Kidney glomerular epithelial cell (primary cell): ENCODE results near the gene CERK.
A peak's percentile ranks its signal among the peaks of the same experiment; 100 is the strongest.

Experiments
- DNase-seq: peaks from one replicate; lab custom pipeline; 2025; lab: John Stamatoyannopoulos, UW

The CERK gene

DNA sequence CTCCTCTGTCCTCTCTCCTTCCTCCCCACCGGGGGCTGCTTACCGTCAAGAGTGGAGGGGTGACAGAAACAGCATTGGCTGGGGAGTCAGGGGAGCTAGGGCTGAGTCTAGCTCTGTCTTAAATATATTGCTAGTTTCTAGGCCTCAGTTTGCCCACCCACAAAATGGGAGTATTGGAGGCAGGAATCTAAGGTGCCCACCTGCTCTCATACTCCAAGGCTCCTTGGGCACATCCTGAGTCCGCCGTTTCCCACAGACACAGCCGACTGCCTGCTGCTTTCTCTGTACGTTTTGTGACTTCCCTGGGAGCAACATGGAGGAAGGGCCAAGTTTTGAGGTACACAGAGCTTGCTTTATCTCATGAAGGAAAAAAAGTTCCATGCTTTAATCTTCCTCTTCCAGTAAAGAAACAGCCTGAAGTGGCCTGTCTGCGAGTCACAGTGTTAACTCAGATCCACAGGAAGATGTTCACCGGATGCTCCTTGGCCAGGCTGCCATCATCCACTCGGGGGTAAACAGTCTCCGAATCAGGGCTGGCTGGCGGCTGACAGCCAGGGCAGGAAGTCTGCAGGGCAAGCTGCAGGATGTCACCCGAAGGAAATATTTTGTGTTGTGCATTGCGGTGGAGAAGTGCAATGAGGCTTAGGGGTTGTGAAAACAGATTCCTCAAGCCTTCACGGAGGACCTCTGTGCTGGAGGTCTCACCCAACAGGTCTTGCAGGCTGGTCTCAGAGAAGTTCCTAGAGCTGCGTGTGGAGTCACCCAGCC lies 11.0 kb upstream of the CERK start:
- DNase-seq = no peak

DNA sequence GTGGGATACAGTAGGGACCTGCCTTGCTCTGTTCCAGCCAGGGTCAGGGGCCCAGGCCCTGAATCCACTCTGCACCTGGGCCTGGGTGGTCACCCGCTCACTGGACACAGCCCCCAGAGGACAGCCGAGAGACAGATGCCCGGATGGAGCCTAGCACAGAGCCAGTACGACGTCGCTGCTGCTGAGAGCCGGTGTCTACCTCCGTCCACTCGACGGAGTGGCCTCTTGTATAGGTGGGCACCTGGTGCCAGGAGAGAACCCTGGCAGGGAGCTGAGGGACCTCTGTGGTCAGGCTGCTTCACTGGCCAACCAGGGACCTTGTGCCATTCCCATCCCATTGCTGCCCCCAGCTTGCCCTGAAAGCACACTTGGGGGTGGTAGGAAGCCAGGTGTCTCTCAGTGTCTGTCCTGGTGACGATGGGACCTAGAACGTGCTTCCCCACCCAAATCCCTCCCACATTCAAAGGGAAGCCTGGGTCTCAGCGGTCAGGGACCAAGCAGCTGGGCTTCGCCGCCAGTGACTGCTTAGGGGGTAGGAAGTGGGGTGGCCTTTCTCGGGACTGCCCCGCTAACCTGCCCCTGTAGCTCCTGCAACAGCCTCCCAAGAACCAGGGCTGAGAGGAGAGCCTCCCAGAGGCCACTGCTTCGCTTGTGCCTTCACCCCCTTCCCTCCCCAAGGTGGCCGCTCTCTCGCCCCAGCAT lies 10.3 kb upstream of the CERK start:
- DNase-seq = no peak

DNA sequence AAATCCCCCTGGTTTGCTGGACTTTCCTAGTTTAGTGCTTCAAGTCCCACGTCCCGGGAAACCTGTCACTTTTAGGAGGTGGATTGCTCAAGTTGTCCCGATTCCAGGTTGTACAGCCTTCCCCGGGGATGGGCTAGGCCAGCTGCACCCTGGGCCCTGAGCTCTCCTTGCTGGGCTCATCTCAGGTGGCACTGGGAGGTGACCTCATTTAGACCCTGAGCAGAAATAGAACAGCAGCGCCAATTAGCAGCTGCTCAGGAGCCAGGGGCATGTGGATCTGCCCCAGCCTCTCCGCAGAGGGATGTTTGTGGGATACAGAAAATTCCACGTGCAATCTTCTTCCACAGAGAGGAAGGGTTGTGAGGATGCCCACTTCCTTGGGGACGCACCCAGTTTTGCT lies 9.6 kb upstream of the CERK start:
- no peak for DNase-seq

DNA sequence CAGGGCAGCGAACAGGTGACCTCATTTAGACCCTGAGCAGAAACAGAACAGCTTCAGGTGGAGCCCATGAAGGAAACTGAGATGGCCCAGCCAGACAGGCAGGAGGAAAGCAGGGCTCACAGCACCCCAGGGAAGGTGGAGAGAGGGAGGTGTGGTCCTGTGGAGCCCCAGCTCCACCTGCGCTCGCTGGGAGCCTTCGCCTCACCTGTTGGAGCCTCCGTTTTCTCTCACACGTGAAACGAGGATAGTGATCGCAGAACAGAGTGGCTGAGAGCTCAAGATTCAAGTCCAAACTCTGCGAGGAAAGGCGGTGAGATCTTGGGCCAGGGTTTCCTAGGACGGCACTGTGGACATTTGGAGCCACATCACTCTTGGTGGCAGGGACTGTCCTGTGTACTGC lies 8.6 kb upstream of the CERK start:
- no peak for DNase-seq

DNA sequence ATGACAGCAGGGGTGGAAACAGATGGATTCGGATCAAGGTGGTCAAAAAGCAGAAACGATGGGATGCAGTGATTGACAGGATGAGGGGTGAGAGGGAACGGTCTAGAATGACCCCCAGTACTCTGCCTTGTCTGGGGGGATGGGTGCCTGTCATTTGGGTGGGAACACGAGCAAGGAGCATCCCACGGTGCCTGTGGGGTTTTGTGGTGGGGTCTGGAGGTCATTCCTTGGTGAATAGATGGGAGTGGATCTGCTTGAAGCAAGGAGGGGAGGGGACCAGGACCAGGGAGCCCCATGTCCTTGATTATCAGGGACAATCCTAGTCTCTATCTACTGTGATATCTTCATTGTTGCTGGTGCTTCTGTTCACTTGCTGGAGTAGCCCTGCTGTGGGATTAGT lies 8.1 kb upstream of the CERK start:
- DNase-seq = no peak

DNA sequence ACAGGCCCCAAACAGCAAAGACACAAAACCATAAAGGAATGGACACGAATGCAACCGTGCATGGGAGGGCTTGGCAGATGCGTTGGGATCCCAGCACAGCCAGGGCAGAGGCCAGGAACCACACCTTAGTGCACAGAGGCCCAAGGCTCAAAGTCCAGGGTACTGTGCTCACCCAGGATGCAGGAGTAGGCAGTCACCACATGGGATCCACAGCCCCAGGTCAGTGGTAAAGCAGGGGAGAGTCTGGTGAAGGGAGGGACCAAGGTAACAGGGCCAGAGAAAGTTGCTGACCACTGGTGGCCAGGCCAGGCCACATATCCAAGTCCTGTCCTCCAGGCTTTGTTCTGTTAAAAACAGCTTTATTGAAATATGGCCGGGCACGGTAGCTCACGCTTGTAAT lies 6.5 kb upstream of the CERK start:
- DNase-seq = no peak

DNA sequence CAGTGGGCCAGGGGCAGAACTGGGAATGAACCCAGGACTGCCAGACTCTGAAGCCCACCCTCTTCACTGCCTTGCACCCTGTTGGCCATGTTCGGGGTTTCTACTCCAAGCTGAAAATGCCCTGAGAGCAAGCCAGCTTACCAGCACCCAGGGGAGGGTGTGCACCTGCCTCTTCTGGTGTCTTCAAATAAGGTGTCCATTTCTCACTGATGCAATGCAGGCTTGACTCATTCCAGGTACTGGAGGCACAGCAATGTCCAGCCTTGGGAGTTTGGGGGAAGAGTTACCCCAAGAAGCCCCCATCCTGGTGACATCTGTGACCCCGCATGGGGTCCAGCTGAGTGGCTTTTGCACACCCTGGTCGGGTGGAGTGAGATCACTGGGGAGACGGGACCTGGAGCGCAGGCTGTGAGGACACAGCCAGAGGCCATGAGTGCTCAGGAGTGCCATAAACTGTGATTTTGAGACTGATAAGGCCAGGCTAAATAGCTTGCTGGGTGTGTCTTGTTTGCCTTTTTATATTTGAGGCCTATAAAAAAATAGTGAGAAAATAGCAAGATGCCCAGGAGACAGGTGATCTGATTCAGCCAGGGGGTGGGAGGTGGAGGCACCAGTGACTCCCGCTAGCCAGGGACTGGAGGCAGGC lies 4.6 kb upstream of the CERK start:
- DNase-seq = no peak

DNA sequence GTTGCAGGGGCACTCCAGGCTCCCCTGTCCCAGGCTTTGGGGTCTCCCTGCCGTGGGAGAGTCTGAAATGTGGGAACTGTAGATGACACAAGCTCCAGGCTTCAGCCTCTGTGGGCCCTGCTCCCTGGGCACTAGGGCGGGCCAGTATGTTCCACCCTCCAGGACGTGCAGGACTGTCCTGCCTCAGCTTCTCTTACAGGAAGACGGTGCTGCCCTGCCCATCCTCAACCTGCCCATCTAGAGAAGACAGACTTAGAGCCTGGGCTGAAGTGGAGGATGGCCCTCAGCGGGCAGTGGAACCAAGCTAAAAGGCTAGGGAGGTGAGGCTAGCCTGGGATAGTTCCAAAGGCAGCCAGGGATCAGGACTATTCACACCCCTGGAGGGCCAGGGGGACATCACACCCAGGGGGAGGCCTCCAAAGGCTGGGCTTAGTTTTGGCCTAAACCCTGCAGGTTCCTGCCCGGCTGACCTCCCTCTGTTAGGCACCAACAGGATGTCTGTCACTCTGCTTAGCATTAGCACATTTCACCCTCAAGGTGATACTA lies 4.0 kb upstream of the CERK start:
- no peak for DNase-seq

DNA sequence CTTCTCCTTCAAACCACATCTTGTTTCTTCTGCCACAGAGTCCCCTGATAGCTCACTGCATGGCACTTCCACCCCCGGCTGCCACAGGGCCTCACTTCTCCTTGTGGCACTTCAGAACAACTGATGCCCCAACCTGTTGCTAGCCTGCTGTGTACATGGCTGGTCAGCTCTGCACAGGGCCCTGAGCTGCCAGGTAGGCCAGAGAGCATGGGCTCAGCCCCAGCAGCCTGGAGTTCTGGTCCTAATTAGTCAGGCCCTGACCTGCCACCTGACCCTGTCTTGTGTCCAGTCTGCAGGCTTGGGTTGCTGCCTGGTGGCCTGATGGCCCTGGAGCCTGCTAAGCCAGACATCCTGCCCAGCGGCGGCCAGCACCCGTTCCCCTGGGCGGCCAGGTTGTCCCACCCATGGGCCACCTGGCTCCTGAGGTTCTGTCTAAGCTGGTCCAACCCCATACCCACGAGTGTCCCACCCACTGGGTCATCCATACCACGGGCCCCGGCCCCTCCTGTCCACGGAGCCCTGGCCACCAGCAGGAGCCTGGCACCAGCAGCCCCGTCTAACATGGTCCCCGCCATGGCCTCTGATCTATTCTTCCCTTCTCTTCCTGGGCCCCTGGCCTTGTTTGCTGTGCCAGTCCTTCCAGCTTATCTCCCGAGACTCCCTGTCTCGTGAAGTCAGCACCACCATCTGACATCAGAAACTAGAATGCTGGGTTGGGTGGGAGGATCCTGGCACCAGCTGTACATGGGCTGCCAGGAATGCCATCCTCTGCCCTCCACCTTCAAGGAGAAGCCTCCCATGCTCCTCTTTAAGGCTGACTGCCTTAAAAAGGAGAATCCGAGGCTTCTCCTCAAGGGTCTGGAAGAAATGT lies 3.1 kb upstream of the CERK start:
- DNase-seq = no peak

DNA sequence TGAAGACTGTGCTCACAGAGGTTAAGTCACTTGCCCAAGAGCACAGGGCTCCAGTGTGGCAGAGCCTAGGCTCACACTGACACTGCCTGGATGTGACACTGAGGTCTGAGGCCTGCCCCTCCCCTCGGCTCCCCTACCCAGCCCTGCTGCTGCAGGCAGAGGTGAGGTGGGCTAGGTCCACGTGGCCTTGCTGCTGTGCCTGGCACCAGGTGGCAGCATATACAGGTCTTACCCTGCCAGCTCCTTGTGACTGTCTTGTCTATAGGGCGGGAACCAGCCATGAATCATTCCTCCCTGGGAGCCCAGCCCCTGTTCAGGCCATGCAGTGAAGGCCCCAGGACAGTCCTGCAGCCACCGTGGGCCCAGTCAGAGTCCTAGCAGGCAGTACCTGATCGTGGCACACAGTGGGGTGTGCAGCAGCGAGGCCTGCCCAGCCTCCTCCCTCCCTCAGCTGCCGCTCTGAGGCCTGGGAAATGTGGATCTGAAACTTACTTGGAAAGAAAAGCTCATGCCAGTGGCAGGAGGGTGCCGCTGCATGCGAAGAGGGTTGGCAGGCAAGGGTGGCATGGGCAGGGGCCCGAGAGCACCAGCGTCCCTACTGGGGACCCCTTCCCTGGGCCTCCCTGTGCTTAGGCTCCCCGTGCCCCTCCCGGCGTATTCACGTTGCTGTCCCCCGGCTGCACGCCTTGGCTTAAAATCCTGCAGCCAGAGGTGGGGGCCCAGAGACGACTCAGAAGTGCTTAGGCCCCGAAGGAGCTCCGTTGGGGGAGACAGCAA lies 1.2 kb upstream of the CERK start:
- DNase-seq = no peak

DNA sequence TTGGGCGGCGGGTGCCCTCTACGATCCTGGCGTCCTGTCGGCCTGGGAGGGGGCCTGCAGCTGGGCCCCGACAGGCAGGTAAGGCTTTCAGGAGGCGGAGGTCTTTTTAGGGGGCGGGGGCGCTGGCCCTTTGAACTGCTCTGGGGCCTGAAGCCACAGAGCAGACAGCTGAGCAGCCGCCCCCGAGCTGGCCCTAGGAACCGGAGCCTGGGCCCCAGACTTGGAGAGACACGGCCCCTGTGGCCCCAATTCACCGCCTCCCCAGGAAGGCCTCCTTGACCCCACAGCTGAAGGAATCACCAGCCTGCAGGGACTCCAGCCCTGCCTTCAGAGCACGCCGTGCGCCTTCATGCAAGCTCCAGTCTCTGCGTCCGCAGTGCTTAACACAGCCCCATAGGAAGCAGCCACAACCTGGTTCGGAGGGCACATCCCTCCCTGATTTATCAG lies 618 bp upstream of the CERK start:
- DNase-seq = no peak

DNA sequence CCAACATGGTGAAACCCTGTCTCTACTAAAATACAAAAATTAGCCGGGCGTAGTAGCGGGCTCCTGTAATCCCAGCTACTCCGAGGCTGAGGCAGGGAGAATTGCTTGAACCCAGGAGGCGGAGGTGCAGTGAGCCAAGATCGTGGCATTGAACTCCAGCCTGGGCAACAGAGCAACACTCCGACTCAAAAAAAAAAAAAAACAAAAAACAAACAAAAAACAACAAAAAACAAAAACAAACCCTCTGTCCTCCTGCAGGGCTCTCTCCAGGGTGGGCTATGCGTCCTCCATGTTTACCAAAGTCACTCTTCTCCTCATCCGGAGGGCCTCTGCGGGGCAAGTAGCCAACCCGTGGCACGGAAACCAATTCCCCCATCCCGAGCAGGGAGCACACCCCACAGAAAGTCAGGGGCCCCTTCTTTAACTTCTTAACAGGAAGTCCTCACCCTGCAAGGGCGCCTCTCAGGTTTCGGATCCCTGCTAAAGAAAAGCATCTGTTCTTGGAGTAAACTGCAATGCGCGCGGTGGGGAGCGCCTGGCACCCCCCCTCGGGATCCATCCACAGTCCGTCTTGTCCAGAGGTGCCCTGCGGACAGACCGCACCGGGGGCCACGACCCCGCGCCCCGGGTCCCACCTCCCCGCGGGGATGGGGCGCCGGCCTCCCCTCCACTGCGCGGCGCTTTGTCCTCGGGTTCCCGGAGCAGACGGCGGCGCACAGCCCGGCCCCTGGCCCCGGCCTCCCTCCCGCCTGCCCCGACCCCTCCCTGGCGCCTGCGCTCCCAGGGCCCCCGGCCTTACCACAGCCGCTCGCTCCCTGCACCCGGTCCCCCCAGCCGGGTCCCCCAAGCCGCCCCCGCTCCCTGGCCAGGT lies 712 bp downstream of the CERK start:
- DNase-seq = no peak

DNA sequence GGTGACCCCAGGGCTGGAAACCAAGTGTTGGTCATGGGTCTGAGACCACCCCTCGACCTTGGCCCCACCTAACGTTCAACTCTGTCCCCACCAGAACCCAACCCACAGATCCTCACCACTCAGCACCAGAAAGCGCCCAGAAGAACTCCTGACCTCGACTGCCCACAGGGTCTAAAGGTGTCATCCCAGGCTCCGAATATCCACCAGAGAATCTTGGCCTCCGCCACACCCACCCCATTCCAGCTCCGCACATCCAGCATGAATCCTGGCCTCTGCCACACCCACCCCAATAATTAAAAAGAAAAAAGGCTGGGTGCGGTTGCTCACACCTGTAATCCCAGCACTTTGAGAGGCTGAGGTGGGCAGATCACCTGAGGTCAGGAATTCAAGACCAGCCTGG lies 1.3 kb downstream of the CERK start:
- DNase-seq = no peak

DNA sequence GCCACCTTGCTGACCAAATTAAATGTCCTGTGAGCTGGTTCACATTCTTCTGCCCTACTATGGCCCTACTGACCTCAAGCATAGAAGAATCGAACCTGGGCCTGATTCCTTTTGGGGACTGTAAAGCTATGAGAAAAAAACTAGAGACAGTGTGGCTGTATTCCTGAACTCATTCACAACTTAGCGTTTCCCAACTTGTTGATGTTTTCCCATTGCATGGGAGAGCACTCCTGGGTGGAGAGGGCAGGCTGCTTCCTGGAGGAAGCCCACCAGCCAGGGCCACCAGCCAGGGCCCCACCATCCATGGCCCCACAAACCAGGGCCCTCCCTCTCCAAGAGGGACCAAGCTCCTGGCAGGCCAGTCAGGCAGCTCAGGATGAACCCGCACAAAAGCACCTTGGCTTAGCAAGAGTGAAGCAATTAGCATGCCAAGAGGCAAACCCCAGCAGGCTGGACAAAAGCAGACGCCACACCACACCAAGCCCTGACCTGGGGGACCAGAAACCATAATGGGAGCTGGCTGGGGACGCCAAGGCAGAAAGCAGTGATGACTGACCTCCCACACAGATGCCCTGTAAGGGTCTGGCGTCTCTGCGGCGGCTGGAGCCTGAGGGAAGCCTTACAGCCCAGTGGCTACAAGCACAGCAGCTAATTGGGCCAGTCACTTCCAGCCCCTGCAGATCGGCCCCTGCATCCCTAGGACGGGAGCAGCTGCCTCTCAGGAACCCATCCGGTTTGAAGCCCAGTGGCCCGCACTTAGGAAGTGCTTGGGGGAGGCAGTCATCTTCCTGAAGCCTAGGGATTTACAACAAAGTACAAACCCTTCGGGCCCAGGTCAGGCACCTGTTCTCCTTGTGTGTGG lies 2.1 kb downstream of the CERK start:
- no peak for DNase-seq

DNA sequence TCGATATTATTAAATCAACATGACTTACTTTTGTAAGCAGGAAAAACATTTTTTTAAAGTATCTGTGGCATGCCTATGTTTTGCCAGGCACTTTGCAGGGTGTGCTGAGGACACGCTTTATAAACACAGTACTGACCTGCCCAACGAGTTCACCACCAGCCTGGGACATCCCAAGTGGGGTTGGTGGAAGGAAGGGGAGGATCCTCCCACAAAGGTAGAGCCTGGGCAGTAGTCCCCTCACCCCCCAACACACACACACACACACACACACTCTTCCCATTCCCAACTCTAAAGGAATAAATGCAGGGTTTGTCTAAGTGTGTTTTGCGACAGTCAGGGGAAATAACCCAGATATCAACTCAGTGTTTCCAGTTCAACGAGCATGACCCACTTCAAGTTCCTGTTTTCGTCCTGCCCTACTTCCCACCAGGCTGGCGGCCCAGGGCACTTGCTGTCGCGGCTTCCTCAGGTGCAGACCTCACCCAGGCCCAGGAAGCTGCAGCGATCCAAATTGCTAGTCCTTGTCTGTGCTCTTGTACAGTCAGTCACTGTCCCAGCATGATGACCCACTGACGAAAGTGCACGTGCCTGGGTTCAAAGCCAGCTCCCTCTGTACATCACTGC lies 3.1 kb downstream of the CERK start:
- DNase-seq = no peak

DNA sequence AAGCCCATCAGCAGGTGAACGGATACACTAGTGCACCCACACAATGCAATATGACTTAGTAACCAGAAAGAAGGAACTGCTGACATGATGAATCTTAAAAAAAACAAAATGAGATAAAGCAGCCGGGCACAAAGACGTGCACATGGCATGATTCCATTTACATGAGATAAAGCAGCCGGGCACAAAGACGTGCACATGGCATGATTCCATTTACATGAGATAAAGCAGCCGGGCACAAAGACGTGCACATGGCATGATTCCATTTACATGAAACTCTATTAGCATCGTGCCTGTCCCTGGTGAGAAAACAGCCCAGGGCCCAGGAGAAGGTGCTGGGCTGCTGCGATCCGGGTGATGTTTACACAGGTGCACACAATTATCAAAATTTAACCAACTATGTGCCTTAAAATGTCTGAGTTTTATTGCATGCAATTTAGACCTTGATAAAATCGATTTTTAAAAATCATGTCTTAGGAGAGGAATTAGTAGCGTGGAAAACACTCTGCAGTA lies 3.8 kb downstream of the CERK start:
- DNase-seq = peak; percentile 8

DNA sequence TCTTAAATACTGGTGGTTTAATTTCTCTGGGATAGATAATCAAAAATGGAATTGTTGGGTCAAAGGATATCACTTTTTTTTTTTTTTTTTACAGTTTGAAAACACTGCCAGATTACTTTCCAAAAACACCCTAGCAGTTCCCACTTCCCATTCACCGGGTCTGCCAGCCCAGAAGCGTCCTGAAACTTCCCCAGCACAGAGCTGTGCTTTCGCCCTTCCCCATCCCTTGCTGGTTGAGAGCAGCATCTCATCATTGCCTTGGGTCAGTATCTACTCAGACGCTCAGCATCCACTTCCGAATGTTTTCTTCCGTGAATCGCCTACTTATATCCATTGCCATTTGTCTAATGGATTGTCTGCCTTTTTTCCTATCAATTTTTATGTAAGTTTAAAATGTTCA lies 5.5 kb downstream of the CERK start:
- DNase-seq = no peak

DNA sequence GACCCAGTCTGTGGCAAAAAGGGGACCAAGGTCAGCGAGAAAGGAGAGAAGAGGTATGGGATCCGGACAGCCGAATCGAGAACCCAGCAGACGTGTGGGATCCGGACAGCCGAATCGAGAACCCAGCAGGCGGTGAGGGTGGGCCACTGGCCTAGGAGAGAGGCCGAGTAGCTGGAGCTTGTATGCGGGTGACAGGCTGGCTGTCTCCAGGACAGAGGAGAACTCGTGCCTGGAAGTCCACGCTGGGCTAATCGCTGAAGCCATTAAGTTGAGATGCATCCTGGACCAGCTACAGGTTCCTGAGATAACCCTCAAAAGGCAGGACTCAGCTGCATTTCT lies 6.0 kb downstream of the CERK start:
- DNase-seq = no peak
